Measurements from ENCODE around the gene FZD1.

GRCh38 chr7:91297939-91298338 lies 33.7 kb downstream of the FZD1 start:
- TF ChIP-seq NFRKB (IDR thresholded peaks at IDR 0.05) = no peak
- no peak for TF ChIP-seq TOPORS (CRISPR knock-in tag; IDR thresholded peaks at IDR 0.05)
- TF ChIP-seq, protein P1, sequence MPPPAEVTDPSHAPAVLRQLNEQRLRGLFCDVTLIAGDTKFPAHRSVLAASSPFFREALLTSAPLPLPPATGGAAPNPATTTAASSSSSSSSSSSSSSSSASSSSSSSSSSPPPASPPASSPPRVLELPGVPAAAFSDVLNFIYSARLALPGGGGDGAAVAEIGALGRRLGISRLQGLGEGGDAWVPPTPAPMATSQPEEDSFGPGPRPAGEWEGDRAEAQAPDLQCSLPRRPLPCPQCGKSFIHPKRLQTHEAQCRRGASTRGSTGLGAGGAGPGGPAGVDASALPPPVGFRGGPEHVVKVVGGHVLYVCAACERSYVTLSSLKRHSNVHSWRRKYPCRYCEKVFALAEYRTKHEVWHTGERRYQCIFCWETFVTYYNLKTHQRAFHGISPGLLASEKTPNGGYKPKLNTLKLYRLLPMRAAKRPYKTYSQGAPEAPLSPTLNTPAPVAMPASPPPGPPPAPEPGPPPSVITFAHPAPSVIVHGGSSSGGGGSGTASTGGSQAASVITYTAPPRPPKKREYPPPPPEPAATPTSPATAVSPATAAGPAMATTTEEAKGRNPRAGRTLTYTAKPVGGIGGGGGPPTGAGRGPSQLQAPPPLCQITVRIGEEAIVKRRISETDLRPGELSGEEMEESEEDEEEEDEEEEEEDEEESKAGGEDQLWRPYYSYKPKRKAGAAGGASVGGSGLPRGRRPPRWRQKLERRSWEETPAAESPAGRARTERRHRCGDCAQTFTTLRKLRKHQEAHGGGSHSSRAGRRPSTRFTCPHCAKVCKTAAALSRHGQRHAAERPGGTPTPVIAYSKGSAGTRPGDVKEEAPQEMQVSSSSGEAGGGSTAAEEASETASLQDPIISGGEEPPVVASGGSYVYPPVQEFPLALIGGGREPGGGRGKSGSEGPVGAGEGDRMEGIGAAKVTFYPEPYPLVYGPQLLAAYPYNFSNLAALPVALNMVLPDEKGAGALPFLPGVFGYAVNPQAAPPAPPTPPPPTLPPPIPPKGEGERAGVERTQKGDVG (CRISPR knock-in tag; IDR thresholded peaks at IDR 0.05; ENCODE audit: borderline replicate concordance) = no peak
- TF ChIP-seq, protein P2, sequence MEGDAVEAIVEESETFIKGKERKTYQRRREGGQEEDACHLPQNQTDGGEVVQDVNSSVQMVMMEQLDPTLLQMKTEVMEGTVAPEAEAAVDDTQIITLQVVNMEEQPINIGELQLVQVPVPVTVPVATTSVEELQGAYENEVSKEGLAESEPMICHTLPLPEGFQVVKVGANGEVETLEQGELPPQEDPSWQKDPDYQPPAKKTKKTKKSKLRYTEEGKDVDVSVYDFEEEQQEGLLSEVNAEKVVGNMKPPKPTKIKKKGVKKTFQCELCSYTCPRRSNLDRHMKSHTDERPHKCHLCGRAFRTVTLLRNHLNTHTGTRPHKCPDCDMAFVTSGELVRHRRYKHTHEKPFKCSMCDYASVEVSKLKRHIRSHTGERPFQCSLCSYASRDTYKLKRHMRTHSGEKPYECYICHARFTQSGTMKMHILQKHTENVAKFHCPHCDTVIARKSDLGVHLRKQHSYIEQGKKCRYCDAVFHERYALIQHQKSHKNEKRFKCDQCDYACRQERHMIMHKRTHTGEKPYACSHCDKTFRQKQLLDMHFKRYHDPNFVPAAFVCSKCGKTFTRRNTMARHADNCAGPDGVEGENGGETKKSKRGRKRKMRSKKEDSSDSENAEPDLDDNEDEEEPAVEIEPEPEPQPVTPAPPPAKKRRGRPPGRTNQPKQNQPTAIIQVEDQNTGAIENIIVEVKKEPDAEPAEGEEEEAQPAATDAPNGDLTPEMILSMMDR (CRISPR knock-in tag; IDR thresholded peaks at IDR 0.05) = no peak
- TF ChIP-seq ZNF18 (CRISPR knock-in tag; IDR thresholded peaks at IDR 0.05; ENCODE audit: insufficient replicate concordance) = no peak
- TF ChIP-seq, protein P3, sequence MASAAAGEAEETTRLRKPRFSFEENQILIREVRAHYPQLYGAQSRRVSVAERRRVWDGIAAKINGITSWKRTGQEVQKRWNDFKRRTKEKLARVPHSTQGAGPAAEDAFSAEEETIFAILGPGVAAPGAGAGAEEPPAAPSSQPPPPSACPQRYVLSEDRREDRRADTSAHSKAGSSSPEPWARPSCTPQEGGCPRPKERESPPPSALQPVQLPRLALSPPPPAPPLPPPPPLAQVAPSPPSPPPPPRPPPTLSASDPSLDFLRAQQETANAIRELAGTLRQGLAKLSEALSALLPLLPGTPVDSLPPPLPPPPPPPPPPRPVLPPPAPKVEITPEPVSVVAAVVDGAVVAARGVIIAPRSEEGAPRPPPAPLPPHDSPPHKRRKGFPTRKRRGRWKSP (CRISPR knock-in tag; IDR thresholded peaks at IDR 0.05) = no peak
- TF ChIP-seq USF2 (IDR thresholded peaks at IDR 0.05; ENCODE audit: low read depth, low read length) = no peak
- no peak for TF ChIP-seq USF2 (CRISPR knock-in tag; IDR thresholded peaks at IDR 0.05; ENCODE audit: borderline replicate concordance)
- TF ChIP-seq POLR2A (IDR thresholded peaks at IDR 0.05; ENCODE audit: insufficient read depth in 1 of 2, low read depth in 2 of 2, low read length in 2 of 2) = no peak
- TF ChIP-seq ZBTB42 (CRISPR knock-in tag; IDR thresholded peaks at IDR 0.05) = no peak
- TF ChIP-seq ZFX (CRISPR knock-in tag; IDR thresholded peaks at IDR 0.05; ENCODE audit: low read depth) = no peak
- no peak for TF ChIP-seq TBP (CRISPR knock-in tag; IDR thresholded peaks at IDR 0.05)
- TF ChIP-seq SRSF9 (IDR thresholded peaks at IDR 0.05; ENCODE audit: borderline replicate concordance, insufficient read depth, low read depth, low read length, poor library complexity, severe bottlenecking) = no peak
- TF ChIP-seq, protein P4, sequence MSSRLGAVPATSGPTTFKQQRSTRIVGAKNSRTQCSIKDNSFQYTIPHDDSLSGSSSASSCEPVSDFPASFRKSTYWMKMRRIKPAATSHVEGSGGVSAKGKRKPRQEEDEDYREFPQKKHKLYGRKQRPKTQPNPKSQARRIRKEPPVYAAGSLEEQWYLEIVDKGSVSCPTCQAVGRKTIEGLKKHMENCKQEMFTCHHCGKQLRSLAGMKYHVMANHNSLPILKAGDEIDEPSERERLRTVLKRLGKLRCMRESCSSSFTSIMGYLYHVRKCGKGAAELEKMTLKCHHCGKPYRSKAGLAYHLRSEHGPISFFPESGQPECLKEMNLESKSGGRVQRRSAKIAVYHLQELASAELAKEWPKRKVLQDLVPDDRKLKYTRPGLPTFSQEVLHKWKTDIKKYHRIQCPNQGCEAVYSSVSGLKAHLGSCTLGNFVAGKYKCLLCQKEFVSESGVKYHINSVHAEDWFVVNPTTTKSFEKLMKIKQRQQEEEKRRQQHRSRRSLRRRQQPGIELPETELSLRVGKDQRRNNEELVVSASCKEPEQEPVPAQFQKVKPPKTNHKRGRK (CRISPR knock-in tag; IDR thresholded peaks at IDR 0.05) = no peak
